HepG2 (cell line): ENCODE data around the gene PXT1. TPM values are rescaled to one million over a fixed set of nuclear protein-coding genes. Genes with fewer than 3 reads are reported as not detected.

ENCODE experiments used
- AGO2 ChIP-seq: fragments of 200-400 bp; formaldehyde crosslinking; optimal IDR thresholded peaks from 2 replicates; pipeline ENCODE3; 2017; ENCODE audit warnings: mild to moderate bottlenecking, low read depth, low read length, moderate library complexity
- BCL6 ChIP-seq: IDR thresholded peaks from 2 replicates; pipeline ENCODE4 v1.6.1; 2016; ENCODE audit warnings: missing genetic modification reagents, missing compliant biosample characterization
- CREM ChIP-seq, 2 experiments: sonication (generic) in 1 of 2; formaldehyde crosslinking in 1 of 2; IDR thresholded peaks; 2 replicates each; pipeline versions ENCODE4 v1.4.0 to v1.6.1; 2016 to 2020; ENCODE audit warnings: antibody characterized with exemption in 1 of 2, mild to moderate bottlenecking in 1 of 2, missing genetic modification reagents in 1 of 2
- ELF3 ChIP-seq: IDR thresholded peaks from 2 replicates; pipeline ENCODE4 v1.6.1; 2016; ENCODE audit warnings: missing genetic modification reagents, missing compliant biosample characterization
- ETV5 ChIP-seq: IDR thresholded peaks from 2 replicates; pipeline ENCODE4 v1.6.1; 2018; ENCODE audit warnings: missing biosample characterization, missing genetic modification reagents, inconsistent platforms, borderline replicate concordance
- FLYWCH1 ChIP-seq: sonication (generic); formaldehyde crosslinking; IDR thresholded peaks from 2 replicates; pipeline ENCODE4 v1.8.1; 2023; ENCODE audit warnings: mild to moderate bottlenecking, missing genetic modification reagents
- HMG20A ChIP-seq: IDR thresholded peaks from 2 replicates; pipeline ENCODE4 v1.6.1; 2016; ENCODE audit warnings: borderline replicate concordance
- ISL2 ChIP-seq: sonication (generic); formaldehyde crosslinking; IDR thresholded peaks from 2 replicates; pipeline ENCODE4 v1.5.0; 2020; ENCODE audit warnings: missing genetic modification reagents
- JUNB ChIP-seq: sonication (generic); formaldehyde crosslinking; IDR thresholded peaks from 2 replicates; pipeline ENCODE4 v1.8.0; 2022; ENCODE audit warnings: missing genetic modification reagents, mild to moderate bottlenecking, borderline replicate concordance
- MAFF ChIP-seq: IDR thresholded peaks from 2 replicates; pipeline ENCODE4 v1.6.1; 2011; ENCODE audit warnings: low read depth, low read length, improper control_type of control experiment
- MED8 ChIP-seq: sonication (generic); formaldehyde crosslinking; IDR thresholded peaks from 2 replicates; pipeline ENCODE4 v1.8.1; 2023; ENCODE audit warnings: mild to moderate bottlenecking, missing genetic modification reagents; ENCODE audit not compliant: insufficient replicate concordance
- RFXANK ChIP-seq: IDR thresholded peaks from 2 replicates; pipeline ENCODE4 v1.6.1; 2016
- TBX3 ChIP-seq: fragments of 450-650 bp; IDR thresholded peaks from 2 replicates; pipeline ENCODE4 v1.6.1; 2017; ENCODE audit warnings: antibody characterized with exemption, mild to moderate bottlenecking, inconsistent platforms, borderline replicate concordance
- ZNF251 ChIP-seq: sonication (generic); formaldehyde crosslinking; IDR thresholded peaks from 2 replicates; pipeline ENCODE4 v1.9.0; 2021; ENCODE audit warnings: mild to moderate bottlenecking, missing genetic modification reagents
- ZNF281 ChIP-seq: sonication (generic); formaldehyde crosslinking; IDR thresholded peaks from 2 replicates; pipeline ENCODE4 v1.4.0; 2020; ENCODE audit warnings: missing genetic modification reagents, borderline replicate concordance
- ZNF354B ChIP-seq: sonication (generic); formaldehyde crosslinking; IDR thresholded peaks from 2 replicates; pipeline ENCODE4 v1.8.0; 2022; ENCODE audit warnings: mild to moderate bottlenecking, missing genetic modification reagents
- ZNF687 ChIP-seq: sonication (generic); formaldehyde crosslinking; IDR thresholded peaks from 2 replicates; pipeline ENCODE4 v1.5.1; 2020; ENCODE audit warnings: mild to moderate bottlenecking, missing genetic modification reagents, moderate library complexity
- ZNF790 ChIP-seq: sonication (generic); formaldehyde crosslinking; IDR thresholded peaks from 2 replicates; pipeline ENCODE4 v1.8.0; 2022; ENCODE audit warnings: missing genetic modification reagents, mild to moderate bottlenecking, borderline replicate concordance
- ZSCAN31 ChIP-seq: sonication (generic); formaldehyde crosslinking; IDR thresholded peaks from 2 replicates; pipeline ENCODE4 v1.5.0; 2020; ENCODE audit warnings: low read depth, mild to moderate bottlenecking, missing genetic modification reagents
- polyA plus RNA-seq, 8 experiments: library from polyadenylated mRNA; depleted of rRNA in 3 of 8; stranded (reverse) in 7 of 8; unstranded in 1 of 8; fragments of >200 nt; fragmentation: Illumina TruSeq in 4 of 8; extraction: Trizol in 4 of 8; gene quantifications; 2 replicates each; pipeline versions ENCODE4 v1.2.1 to v1.2.3, GENCODE V29; 2011 to 2016; ENCODE audit warnings: low read depth in 4 of 8, missing spikeins in 1 of 8, mixed read lengths in 1 of 8; ENCODE audit not compliant: insufficient read depth in 1 of 8
- total RNA-seq, 5 experiments: library from RNA; depleted of rRNA; stranded (reverse); fragments of >200 nt; fragmentation: Illumina TruSeq; extraction: Trizol; gene quantifications; 2 replicates each; pipeline ENCODE4 v1.2.3, GENCODE V29; 2016; ENCODE audit warnings: low read depth in 1 of 5
- TF ChIP-seq, protein P1 (sequence below): sonication (generic); formaldehyde crosslinking; IDR thresholded peaks from 2 replicates; pipeline ENCODE4 v1.4.0; 2020; ENCODE audit warnings: missing genetic modification reagents, mild to moderate bottlenecking, borderline replicate concordance

The PXT1 gene
- total and polyA plus RNA-seq, 2 of the 13 experiments (the other 11 are each of a cell fraction or from before 2014, with no cell fraction given): 0.04 TPM; not detected in 1

GRCh38 chr6:36423101-36423824 lies 19.4 kb downstream of the PXT1 start (continued):
- TF ChIP-seq ZNF687 (CRISPR knock-in tag) (peak; percentile 97), ELF3 (peak; percentile 38; the same call in 1 of the 2 replicates), TBX3 (no peak; the same call in 1 of the 2 replicates), ZNF281 (CRISPR knock-in tag) (peak; percentile 38; the same call in 1 of the 2 replicates), CREM (IDR thresholded peaks at IDR 0.05) (peak; percentile 47; the same call in 1 of the 2 replicates), CREM (CRISPR knock-in tag; IDR thresholded peaks at IDR 0.05) (no peak), BCL6 (CRISPR knock-in tag) (peak; percentile 56; the same call in 1 of the 2 replicates), JUNB (CRISPR knock-in tag) (no peak), MED8 (CRISPR knock-in tag) (peak; percentile 74), ETV5 (CRISPR knock-in tag) (peak; percentile 49; the same call in 1 of the 2 replicates), RFXANK (CRISPR knock-in tag) (no peak), AGO2 (peak; percentile 36), ZNF790 (CRISPR knock-in tag) (no peak), MAFF (no peak), HMG20A (CRISPR knock-in tag) (peak; percentile 65), ZNF354B (CRISPR knock-in tag) (peak; percentile 29; the same call in 1 of the 2 replicates), ZSCAN31 (CRISPR knock-in tag) (peak; percentile 68; the same call in 1 of the 2 replicates), ZNF251 (no peak), ISL2 (peak; percentile 22; the same call in 1 of the 2 replicates), FLYWCH1 (no peak)
- TF ChIP-seq, protein P1, sequence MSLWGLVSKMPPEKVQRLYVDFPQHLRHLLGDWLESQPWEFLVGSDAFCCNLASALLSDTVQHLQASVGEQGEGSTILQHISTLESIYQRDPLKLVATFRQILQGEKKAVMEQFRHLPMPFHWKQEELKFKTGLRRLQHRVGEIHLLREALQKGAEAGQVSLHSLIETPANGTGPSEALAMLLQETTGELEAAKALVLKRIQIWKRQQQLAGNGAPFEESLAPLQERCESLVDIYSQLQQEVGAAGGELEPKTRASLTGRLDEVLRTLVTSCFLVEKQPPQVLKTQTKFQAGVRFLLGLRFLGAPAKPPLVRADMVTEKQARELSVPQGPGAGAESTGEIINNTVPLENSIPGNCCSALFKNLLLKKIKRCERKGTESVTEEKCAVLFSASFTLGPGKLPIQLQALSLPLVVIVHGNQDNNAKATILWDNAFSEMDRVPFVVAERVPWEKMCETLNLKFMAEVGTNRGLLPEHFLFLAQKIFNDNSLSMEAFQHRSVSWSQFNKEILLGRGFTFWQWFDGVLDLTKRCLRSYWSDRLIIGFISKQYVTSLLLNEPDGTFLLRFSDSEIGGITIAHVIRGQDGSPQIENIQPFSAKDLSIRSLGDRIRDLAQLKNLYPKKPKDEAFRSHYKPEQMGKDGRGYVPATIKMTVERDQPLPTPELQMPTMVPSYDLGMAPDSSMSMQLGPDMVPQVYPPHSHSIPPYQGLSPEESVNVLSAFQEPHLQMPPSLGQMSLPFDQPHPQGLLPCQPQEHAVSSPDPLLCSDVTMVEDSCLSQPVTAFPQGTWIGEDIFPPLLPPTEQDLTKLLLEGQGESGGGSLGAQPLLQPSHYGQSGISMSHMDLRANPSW: peak; percentile 14; the same call in 1 of the 2 replicates
